KOPT-K1 (cell line): ENCODE data around the gene ATP13A3.

ENCODE experiments used
- H3K27ac ChIP-seq: fragments of 200-600 bp; sonication (generic); 2 replicates; pipeline ENCODE4 v1.5.1; 2016; ENCODE audit warnings: antibody characterized with exemption, mild to moderate bottlenecking, low read depth, low read length; ENCODE audit not compliant: poor library complexity, severe bottlenecking
- H3K36me3 ChIP-seq: fragments of 200-600 bp; sonication (generic); 2 replicates; pipeline ENCODE4 v1.5.1; 2017; ENCODE audit warnings: antibody characterized with exemption, mild to moderate bottlenecking, low read length, moderate library complexity; ENCODE audit not compliant: insufficient read depth
- H3K9me3 ChIP-seq: fragments of 200-600 bp; sonication (generic); 2 replicates; pipeline ENCODE4 v1.5.1; 2017; ENCODE audit warnings: antibody characterized with exemption, low read length, mild to moderate bottlenecking; ENCODE audit not compliant: insufficient read depth, poor library complexity, severe bottlenecking

ATP13A3 gene

GRCh38 chr3:194474675-194475074, 12.1 kb downstream of the ATP13A3 start:
- peaks cover 25% of the 10 kb centered on the region for H3K36me3 ChIP-seq
- H3K9me3 ChIP-seq, result no peaks in the 10 kb centered on the region
- H3K27ac ChIP-seq, result no peak overlapping the region

GRCh38 chr3:194472290-194472920, 14.4 kb downstream of the ATP13A3 start:
- H3K36me3 ChIP-seq, result peaks cover 8% of the 10 kb centered on the region; the same call in 1 of the 2 replicates
- no peaks in the 10 kb centered on the region for H3K9me3 ChIP-seq
- no peak overlapping the region for H3K27ac ChIP-seq

GRCh38 chr3:194471863-194472262, 14.9 kb downstream of the ATP13A3 start:
- Histone ChIP-seq H3K27ac (no peak overlapping the region), H3K36me3 (peaks cover 8% of the 10 kb centered on the region; the same call in 1 of the 2 replicates), H3K9me3 (no peaks in the 10 kb centered on the region)

- no peak overlapping the region for H3K27ac ChIP-seq
- peaks cover 8% of the 10 kb centered on the region; the same call in 1 of the 2 replicates for H3K36me3 ChIP-seq
- no peaks in the 10 kb centered on the region for H3K9me3 ChIP-seq
These were observed 16.2 kb downstream of the ATP13A3 start for GRCh38 chr3:194470615-194471014.

- H3K27ac ChIP-seq, result no peak overlapping the region
- H3K9me3 ChIP-seq, result no peaks in the 10 kb centered on the region
- peaks cover 8% of the 10 kb centered on the region; the same call in 1 of the 2 replicates for H3K36me3 ChIP-seq
These were observed 16.8 kb downstream of the ATP13A3 start for GRCh38 chr3:194469977-194470376.

- Histone ChIP-seq H3K27ac (no peak overlapping the region), H3K9me3 (no peaks in the 10 kb centered on the region), H3K36me3 (0 out of 2 replicates have a peak, but pooled peaks cover 4% of the 10 kb centered on the region)
These were observed 18.7 kb downstream of the ATP13A3 start for GRCh38 chr3:194468086-194468485.

GRCh38 chr3:194466761-194467356, 19.9 kb downstream of the ATP13A3 start:
- 0 out of 2 replicates have a peak, but pooled peaks cover 3% of the 10 kb centered on the region for H3K36me3 ChIP-seq
- H3K9me3 ChIP-seq, result no peaks in the 10 kb centered on the region
- no peak overlapping the region for H3K27ac ChIP-seq

- H3K36me3 ChIP-seq, result no peaks in the 10 kb centered on the region
- H3K27ac ChIP-seq, result no peak overlapping the region
- H3K9me3 ChIP-seq, result no peaks in the 10 kb centered on the region
These were observed 20.8 kb downstream of the ATP13A3 start for GRCh38 chr3:194465920-194466570.

GRCh38 chr3:194465246-194465645, 21.6 kb downstream of the ATP13A3 start:
- Histone ChIP-seq H3K9me3 (no peaks in the 10 kb centered on the region), H3K27ac (no peak overlapping the region), H3K36me3 (peaks cover 6% of the 10 kb centered on the region)

- H3K9me3 ChIP-seq, result no peaks in the 10 kb centered on the region
- no peak overlapping the region for H3K27ac ChIP-seq
- H3K36me3 ChIP-seq, result peaks cover 12% of the 10 kb centered on the region
These were observed 22.1 kb downstream of the ATP13A3 start for GRCh38 chr3:194464692-194465091.

- Histone ChIP-seq H3K9me3 (no peaks in the 10 kb centered on the region), H3K27ac (no peak overlapping the region), H3K36me3 (peaks cover 28% of the 10 kb centered on the region)
These were observed 23.9 kb downstream of the ATP13A3 start for GRCh38 chr3:194462936-194463335.

- Histone ChIP-seq H3K36me3 (peaks cover 44% of the 10 kb centered on the region), H3K27ac (no peak overlapping the region), H3K9me3 (no peaks in the 10 kb centered on the region)
These were observed 26.2 kb downstream of the ATP13A3 start for GRCh38 chr3:194460566-194460965.

- Histone ChIP-seq H3K9me3 (no peaks in the 10 kb centered on the region), H3K27ac (no peak overlapping the region), H3K36me3 (peaks cover 69% of the 10 kb centered on the region)
These were observed 28.7 kb downstream of the ATP13A3 start for GRCh38 chr3:194458131-194458530.

- H3K27ac ChIP-seq, result no peak overlapping the region
- peaks cover 90% of the 10 kb centered on the region for H3K36me3 ChIP-seq
- H3K9me3 ChIP-seq, result no peaks in the 10 kb centered on the region
These were observed 31.3 kb downstream of the ATP13A3 start for GRCh38 chr3:194455481-194455880.

GRCh38 chr3:194450341-194450740, 36.5 kb downstream of the ATP13A3 start:
- Histone ChIP-seq H3K9me3 (no peaks in the 10 kb centered on the region), H3K27ac (no peak overlapping the region), H3K36me3 (peaks cover 94% of the 10 kb centered on the region)
